Uterus (tissue), 4 donors: ENCODE results near the gene TFCP2L1. TPM values are rescaled to one million over a fixed set of nuclear protein-coding genes. Genes with fewer than 3 reads are reported as not detected.

Experiments
- DNase-seq, 2 donors: peaks; one replicate each; pipeline ENCODE4 v3.0.0-alpha.2; 2019 to 2020
- H3K27ac ChIP-seq, 2 donors: fragments of 200-600 bp; sonication (generic); 1 replicate in 1 of 2; 2 replicates in 1 of 2; pipeline ENCODE4 v1.5.1; 2016 to 2018
- H3K27me3 ChIP-seq, 2 donors: fragments of 200-600 bp; sonication (generic); one replicate each; pipeline ENCODE4 v1.5.1; 2018 to 2019; ENCODE audit warnings: control low read depth in 1 of 2
- H3K36me3 ChIP-seq, 2 donors: fragments of 200-600 bp; sonication (generic); one replicate each; pipeline ENCODE4 v1.5.1; 2019; ENCODE audit warnings: control low read depth in 1 of 2
- H3K4me1 ChIP-seq, 2 donors: fragments of 200-600 bp; sonication (generic); one replicate each; pipeline ENCODE4 v1.5.1; 2018 to 2019; ENCODE audit warnings: control low read depth in 1 of 2
- H3K4me3 ChIP-seq, 2 donors: fragments of 200-600 bp; sonication (generic); 1 replicate in 1 of 2; 2 replicates in 1 of 2; pipeline ENCODE4 v1.5.1; 2018 to 2019; ENCODE audit warnings: mild to moderate bottlenecking in 1 of 2
- H3K9me3 ChIP-seq, 2 donors: fragments of 200-600 bp; sonication (generic); one replicate each; pipeline ENCODE4 v1.5.1; 2019; ENCODE audit warnings: control low read depth in 1 of 2
- POLR2A ChIP-seq, 2 donors: fragments of 450-650 bp; IDR thresholded peaks; one replicate each; pipeline ENCODE4 v1.6.1; 2016; ENCODE audit warnings: antibody characterized with exemption in 2 of 2, mild to moderate bottlenecking in 1 of 2, moderate library complexity in 1 of 2
- intact Hi-C: fragments of 100-400 bp; cut with DNase I; formaldehyde crosslinking; loops from one replicate; pipeline ENCODE4 v1.15.1; 2023; ENCODE audit warnings: low total_unique reads
- total RNA-seq, 4 donors: library from RNA; depleted of rRNA in 3 of 4; stranded (reverse); fragments of >200 nt in 3 of 4; gene quantifications; one replicate each; pipeline versions ENCODE4 v1.1.0 to v1.2.4, GENCODE V29; 2014 to 2023
- TF ChIP-seq, protein P1 (sequence below), 4 experiments: fragments of 200-600 bp in 2 of 4; fragments of 450-650 bp in 2 of 4; sonication (generic) in 2 of 4; IDR thresholded peaks; one replicate each; pipeline ENCODE4 v1.5.1; 2016 to 2019; ENCODE audit warnings: antibody characterized with exemption in 4 of 4, mild to moderate bottlenecking in 2 of 4, moderate library complexity in 1 of 4
- donor health status: DM: yes; HTN: yes; CAD: no.

Gene TFCP2L1
- total RNA-seq, 4 donors from 2014 or later = under 0.01 to 6.2 (median 2.1) TPM

DNA sequence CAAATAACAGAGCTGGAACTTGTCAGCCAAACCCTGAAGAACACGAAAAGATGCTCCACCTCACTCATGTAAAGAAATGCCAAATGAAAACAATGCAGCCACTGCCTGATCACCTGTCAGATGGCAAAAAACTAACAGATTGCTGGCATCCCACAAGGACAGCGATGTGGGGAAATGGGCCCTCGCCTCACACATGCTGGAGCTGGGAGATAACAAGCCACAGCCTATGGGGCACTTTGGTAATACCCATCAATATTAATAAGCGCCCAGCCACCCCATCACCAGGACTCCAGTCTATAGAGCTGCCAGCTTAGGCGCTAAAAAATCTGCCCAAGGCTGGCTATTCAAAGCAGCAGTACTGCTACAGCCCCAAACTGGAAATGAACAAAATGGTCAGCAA, 27.0 kb downstream of the TFCP2L1 start:
- intact Hi-C loops = no loop called here
- TF ChIP-seq POLR2A (IDR thresholded peaks at IDR 0.05) = no peak
- TF ChIP-seq, protein P1, sequence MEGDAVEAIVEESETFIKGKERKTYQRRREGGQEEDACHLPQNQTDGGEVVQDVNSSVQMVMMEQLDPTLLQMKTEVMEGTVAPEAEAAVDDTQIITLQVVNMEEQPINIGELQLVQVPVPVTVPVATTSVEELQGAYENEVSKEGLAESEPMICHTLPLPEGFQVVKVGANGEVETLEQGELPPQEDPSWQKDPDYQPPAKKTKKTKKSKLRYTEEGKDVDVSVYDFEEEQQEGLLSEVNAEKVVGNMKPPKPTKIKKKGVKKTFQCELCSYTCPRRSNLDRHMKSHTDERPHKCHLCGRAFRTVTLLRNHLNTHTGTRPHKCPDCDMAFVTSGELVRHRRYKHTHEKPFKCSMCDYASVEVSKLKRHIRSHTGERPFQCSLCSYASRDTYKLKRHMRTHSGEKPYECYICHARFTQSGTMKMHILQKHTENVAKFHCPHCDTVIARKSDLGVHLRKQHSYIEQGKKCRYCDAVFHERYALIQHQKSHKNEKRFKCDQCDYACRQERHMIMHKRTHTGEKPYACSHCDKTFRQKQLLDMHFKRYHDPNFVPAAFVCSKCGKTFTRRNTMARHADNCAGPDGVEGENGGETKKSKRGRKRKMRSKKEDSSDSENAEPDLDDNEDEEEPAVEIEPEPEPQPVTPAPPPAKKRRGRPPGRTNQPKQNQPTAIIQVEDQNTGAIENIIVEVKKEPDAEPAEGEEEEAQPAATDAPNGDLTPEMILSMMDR (IDR thresholded peaks at IDR 0.05) = no peak
- Histone ChIP-seq H3K27me3 (no peaks in the 10 kb centered on the region), H3K27ac (no peak overlapping the region), H3K36me3 (no peaks in the 10 kb centered on the region), H3K9me3 (no peaks in the 10 kb centered on the region), H3K4me1 (no peaks in the 10 kb centered on the region), H3K4me3 (no peak overlapping the region)
- no peak for DNase-seq

DNA sequence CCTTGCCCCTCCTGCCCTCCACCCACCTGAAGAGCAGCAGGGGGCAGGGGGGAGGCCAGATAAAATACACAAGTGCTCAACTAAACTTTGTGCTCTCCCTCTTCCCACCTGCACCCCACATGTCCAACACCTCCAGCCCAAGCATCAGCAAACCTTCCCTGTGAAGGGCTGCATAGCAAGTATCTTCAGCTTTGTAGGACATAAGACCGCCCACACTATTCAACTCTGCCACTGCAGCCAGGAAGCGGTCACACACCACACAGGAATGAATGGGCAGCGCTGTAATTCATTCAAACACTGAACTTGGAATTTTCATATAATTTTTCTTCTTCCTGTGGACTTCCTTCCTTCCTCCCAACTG, 27.5 kb downstream of the TFCP2L1 start:
- TF ChIP-seq, protein P1 (IDR thresholded peaks at IDR 0.05) = no peak
- no peak for TF ChIP-seq POLR2A (IDR thresholded peaks at IDR 0.05)
- intact Hi-C loops = no loop called here
- Histone ChIP-seq H3K27me3 (no peaks in the 10 kb centered on the region), H3K4me3 (no peak overlapping the region), H3K9me3 (no peaks in the 10 kb centered on the region), H3K4me1 (no peaks in the 10 kb centered on the region), H3K36me3 (no peaks in the 10 kb centered on the region), H3K27ac (no peak overlapping the region)
- DNase-seq = no peak

- intact Hi-C loops = no loop called here
- TF ChIP-seq POLR2A (IDR thresholded peaks at IDR 0.05) = no peak
- TF ChIP-seq, protein P1 (IDR thresholded peaks at IDR 0.05) = no peak
- Histone ChIP-seq H3K27ac (no peak overlapping the region), H3K4me1 (no peaks in the 10 kb centered on the region), H3K36me3 (no peaks in the 10 kb centered on the region), H3K27me3 (no peaks in the 10 kb centered on the region), H3K9me3 (no peaks in the 10 kb centered on the region), H3K4me3 (no peak overlapping the region)
- DNase-seq = no peak
These were observed 28.1 kb downstream of the TFCP2L1 start for GRCh38 chr2:121256720-121257479.

DNA sequence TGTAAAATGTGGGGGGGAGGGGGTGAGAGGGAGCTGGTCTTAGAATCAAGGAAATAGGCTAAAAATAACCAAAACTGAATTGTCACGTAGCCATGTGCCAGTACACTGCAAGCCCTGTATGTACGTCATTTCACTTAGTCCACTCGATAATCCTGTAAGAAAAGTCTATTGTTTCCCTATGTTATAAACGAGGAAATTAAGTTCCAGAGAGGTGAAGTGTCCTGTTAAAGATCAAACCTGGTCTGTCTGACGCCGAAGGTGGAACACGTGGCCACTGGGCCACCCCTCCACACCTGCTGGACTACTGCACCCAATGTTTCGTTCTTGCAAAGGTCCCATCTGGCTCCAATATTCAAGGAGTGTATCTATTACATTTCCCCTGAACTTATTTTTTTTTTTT, 29.6 kb downstream of the TFCP2L1 start:
- no peak for DNase-seq
- H3K36me3 ChIP-seq = no peaks in the 10 kb centered on the region
- no peak overlapping the region for H3K4me3 ChIP-seq
- no peak overlapping the region for H3K27ac ChIP-seq
- intact Hi-C loops = no loop called here
- no peaks in the 10 kb centered on the region for H3K9me3 ChIP-seq
- H3K27me3 ChIP-seq = no peaks in the 10 kb centered on the region
- no peaks in the 10 kb centered on the region for H3K4me1 ChIP-seq
- TF ChIP-seq, protein P1 (IDR thresholded peaks at IDR 0.05) = no peak
- TF ChIP-seq POLR2A (IDR thresholded peaks at IDR 0.05) = no peak

GRCh38 chr2:121254748-121255147, 30.3 kb downstream of the TFCP2L1 start:
- no peak for DNase-seq
- Histone ChIP-seq H3K4me3 (no peak overlapping the region), H3K27me3 (no peaks in the 10 kb centered on the region), H3K9me3 (no peaks in the 10 kb centered on the region), H3K27ac (no peak overlapping the region), H3K4me1 (no peaks in the 10 kb centered on the region), H3K36me3 (no peaks in the 10 kb centered on the region)
- no peak for TF ChIP-seq POLR2A (IDR thresholded peaks at IDR 0.05)
- TF ChIP-seq, protein P1 (IDR thresholded peaks at IDR 0.05) = no peak
- intact Hi-C loops = no loop called here
